ENCODE measurements around the gene LAIR2.

DNA sequence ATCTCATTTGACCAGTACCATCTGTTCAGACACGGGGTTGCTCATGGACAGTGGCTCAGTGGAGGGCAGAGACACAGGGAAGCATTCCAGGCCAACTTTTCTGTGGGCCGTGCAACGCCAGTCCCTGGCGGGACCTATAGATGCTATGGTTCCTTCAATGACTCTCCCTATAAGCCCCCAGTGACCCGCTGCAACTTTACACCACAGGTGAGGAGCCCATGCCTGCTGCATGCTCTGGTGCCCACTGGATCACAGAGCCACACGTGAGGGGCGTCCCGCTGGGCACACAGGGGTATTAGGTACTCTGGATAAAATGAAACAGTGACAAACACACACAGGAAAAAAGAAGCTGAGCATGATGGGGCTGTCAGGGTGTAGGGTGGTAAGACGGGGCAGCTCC, 34.3 kb downstream of the LAIR2 start:
- TF ChIP-seq POLR2A (IDR thresholded peaks at IDR 0.05) (no peak), CTCF (IDR thresholded peaks at IDR 0.05) (no peak), EP300 (IDR thresholded peaks at IDR 0.05) (no peak)
